GM12878 (cell line): Measurements from ENCODE around the gene ZBTB34. TPM values are rescaled to one million over a fixed set of nuclear protein-coding genes. Genes with fewer than 3 reads are reported as not detected.
A peak's percentile ranks its signal among the peaks of the same experiment; 100 is the strongest.

Experiments used
- ATF7 ChIP-seq: fragments of 450-650 bp; IDR thresholded peaks from 2 replicates; pipeline ENCODE4 v1.6.1; 2016; ENCODE audit warnings: low read depth, mild to moderate bottlenecking
- BACH1 ChIP-seq: fragments of 450-650 bp; IDR thresholded peaks from 2 replicates; pipeline ENCODE4 v1.6.1; 2017; ENCODE audit warnings: mild to moderate bottlenecking, borderline replicate concordance
- BCL11A ChIP-seq: IDR thresholded peaks from 2 replicates; pipeline ENCODE4 v1.6.1; 2011; ENCODE audit warnings: low read depth, low read length
- EED ChIP-seq: sonication (generic); IDR thresholded peaks from 2 replicates; pipeline ENCODE4 v1.6.1; 2016; ENCODE audit warnings: antibody characterized with exemption, low read depth
- MLLT1 ChIP-seq: fragments of 450-650 bp; IDR thresholded peaks from 2 replicates; pipeline ENCODE4 v1.6.1; 2016; ENCODE audit warnings: mild to moderate bottlenecking
- NFIC ChIP-seq: IDR thresholded peaks from 2 replicates; pipeline ENCODE4 v1.6.1; 2012; ENCODE audit warnings: low read depth, mild to moderate bottlenecking, inconsistent platforms, low read length, moderate library complexity
- NR2F1 ChIP-seq: fragments of 450-650 bp; conservative IDR thresholded peaks from 2 replicates; pipeline ENCODE4 v1.6.1; 2017; ENCODE audit warnings: mild to moderate bottlenecking
- PAX5 ChIP-seq: IDR thresholded peaks from 2 replicates; pipeline ENCODE4 v1.6.1; 2011; ENCODE audit warnings: low read depth, low read length, borderline replicate concordance
- PBX3 ChIP-seq: IDR thresholded peaks from 2 replicates; pipeline ENCODE4 v1.6.1; 2011; ENCODE audit warnings: mild to moderate bottlenecking, low read depth, low read length, moderate library complexity; ENCODE audit not compliant: insufficient replicate concordance
- POLR2AphosphoS5 ChIP-seq: IDR thresholded peaks from 2 replicates; pipeline ENCODE4 v1.6.1; 2011; ENCODE audit warnings: mild to moderate bottlenecking, low read length, inconsistent platforms
- RELA ChIP-seq: fragments of 450-650 bp; IDR thresholded peaks from 2 replicates; pipeline ENCODE4 v1.8.0; 2014; ENCODE audit warnings: borderline replicate concordance; ENCODE audit not compliant: partially characterized antibody
- SMARCA5 ChIP-seq: fragments of 450-650 bp; IDR thresholded peaks from 2 replicates; pipeline ENCODE4 v1.6.1; 2017; ENCODE audit warnings: mild to moderate bottlenecking
- SUZ12 ChIP-seq: fragments of 200-600 bp; sonication (generic); IDR thresholded peaks from one replicate; pipeline ENCODE4 v1.6.1; 2018; ENCODE audit warnings: antibody characterized with exemption, mild to moderate bottlenecking; ENCODE audit not compliant: unreplicated experiment
- YBX1 ChIP-seq: fragments of 450-650 bp; IDR thresholded peaks from 2 replicates; pipeline ENCODE4 v1.6.1; 2016; ENCODE audit warnings: antibody characterized with exemption
- YY1 ChIP-seq: IDR thresholded peaks from 2 replicates; pipeline ENCODE4 v1.6.1; 2011; ENCODE audit warnings: low read depth, mild to moderate bottlenecking, low read length
- polyA plus RNA-seq, 11 experiments: library from polyadenylated mRNA; depleted of rRNA in 4 of 11; unstranded in 6 of 11; stranded (reverse) in 5 of 11; fragments of >200 nt; fragmentation: Nextera tagmentation in 4 of 11; fragmentation: Illumina TruSeq in 1 of 11; extraction: Ambion mirVana in 4 of 11; extraction: Trizol in 1 of 11; gene quantifications; 1 replicate in 1 of 11; 2 replicates in 10 of 11; pipeline versions ENCODE4 v1.2.1 to v1.2.3, GENCODE V29; 2011 to 2016; ENCODE audit warnings: inconsistent platforms in 2 of 11, missing spikeins in 2 of 11, low read depth in 1 of 11
- total RNA-seq, 4 experiments: library from RNA; depleted of rRNA in 3 of 4; stranded (reverse); fragments of >200 nt in 3 of 4; fragmentation: Illumina TruSeq in 1 of 4; extraction: Trizol in 1 of 4; gene quantifications; 2 replicates each; pipeline versions ENCODE4 v1.2.1 to v1.2.3, GENCODE V29; 2013 to 2021

ZBTB34 gene
- total and polyA plus RNA-seq, 10 of the 15 experiments (the other 5 are each of a cell fraction or from before 2014, with no cell fraction given), result 0.71 to 11.3 (median 3.8) TPM

DNA sequence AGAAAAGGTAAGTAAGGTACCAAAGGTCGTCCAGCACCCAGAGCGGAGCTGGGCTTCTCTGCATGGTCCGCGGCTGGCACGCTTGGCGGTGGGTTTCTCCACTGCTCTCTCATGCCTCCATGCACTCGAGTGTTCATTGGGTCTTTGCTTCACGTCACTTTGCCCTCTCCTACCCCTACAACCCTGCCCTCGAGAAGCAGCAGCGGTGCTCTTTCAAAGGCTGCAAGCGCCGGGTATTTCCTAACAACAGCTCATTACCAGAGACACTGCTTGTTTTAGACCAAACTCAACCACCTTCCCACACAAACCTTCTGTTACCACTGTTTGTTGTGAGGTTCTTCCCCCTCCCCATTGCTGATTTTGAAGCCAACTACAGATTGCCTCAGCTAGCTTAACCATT is 21.5 kb upstream of the ZBTB34 start (continued):
- TF ChIP-seq NFIC (0 out of 2 replicates have a peak, but pooled peaks have one; percentile 60), ATF7 (peak; percentile 66), YY1 (peak; percentile 54; the same call in 1 of the 2 replicates), PAX5 (0 out of 2 replicates have a peak, but pooled peaks have one; percentile 53), POLR2AphosphoS5 (no peak; the same call in 1 of the 2 replicates), SUZ12 (no peak), BACH1 (peak; percentile 20; the same call in 1 of the 2 replicates), BCL11A (peak; percentile 71; the same call in 1 of the 2 replicates), RELA (peak; percentile 20), YBX1 (no peak), SMARCA5 (peak; percentile 6; the same call in 1 of the 2 replicates), MLLT1 (peak; percentile 70), EED (0 out of 2 replicates have a peak, but pooled peaks have one; percentile 55), NR2F1 (peak; percentile 65; the same call in 1 of the 2 replicates), PBX3 (no peak)
